ENCODE results near the gene FAM20C. TPM values are rescaled to one million over a fixed set of nuclear protein-coding genes. Genes with fewer than 3 reads are reported as not detected.

The FAM20C gene
- total RNA-seq, 1 experiment from 2014 or later: 62.6 TPM

- no peaks in the 10 kb centered on the region for H3K23me2 ChIP-seq (ENCODE audit: insufficient read length, low read depth, low read length, poor library complexity, severe bottlenecking)
- peaks cover 2 to 6% of the 10 kb centered on the region in 2 experiments; a peak in 2 of 4 replicates for H3K4me1 Mint-ChIP-seq
- DNase-seq: no peak
Measured at GRCh38 chr7:226281-226895, 34.0 kb downstream of the FAM20C start.

More at GRCh38 chr7:226281-226895, 34.0 kb downstream of the FAM20C start:
- Histone ChIP-seq H3K14ac (ENCODE audit: insufficient read depth, low read length) (no peak overlapping the region), H2BK5ac (ENCODE audit: insufficient read length, low read length) (no peak overlapping the region), H3K4me2 (ENCODE audit: insufficient read depth, insufficient read length, low read length) (no peak overlapping the region), H3K56ac (ENCODE audit: insufficient read length, low read depth, low read length) (no peak overlapping the region), H4K8ac (replicated peaks; ENCODE audit: insufficient read length, low read depth, low read length) (no peak overlapping the region), H3K79me2 (ENCODE audit: insufficient read depth, low read length) (no peaks in the 10 kb centered on the region), H3K4ac (ENCODE audit: low read depth, low read length) (no peak overlapping the region), H3K18ac (ENCODE audit: insufficient read length, low read depth, low read length) (no peak overlapping the region), H4K91ac (ENCODE audit: insufficient read length, low read depth, low read length) (no peak overlapping the region), H3K23ac (ENCODE audit: insufficient read length, low read depth, low read length) (no peak overlapping the region), H2BK12ac (ENCODE audit: insufficient read length, low read depth, low read length) (no peak overlapping the region), H3K4me1 (ENCODE audit: insufficient read depth, low read length) (no peaks in the 10 kb centered on the region), H2AK5ac (ENCODE audit: insufficient read length, low read length) (no peak overlapping the region), H3K27me3 (ENCODE audit: insufficient read depth, low read length) (no peaks in the 10 kb centered on the region), H2BK15ac (ENCODE audit: low read depth, low read length) (no peak overlapping the region), H3K79me1 (ENCODE audit: insufficient read depth, low read depth, low read length, poor library complexity, severe bottlenecking) (no peaks in the 10 kb centered on the region), H2BK120ac (ENCODE audit: low read depth, low read length, poor library complexity, severe bottlenecking) (no peak overlapping the region), H4K20me1 (ENCODE audit: control insufficient read depth, insufficient read depth, insufficient read length) (peaks cover 2% of the 10 kb centered on the region), H4K5ac (ENCODE audit: insufficient read length, low read depth, low read length) (no peak overlapping the region), H3K27ac (ENCODE audit: insufficient read length, low read depth, low read length) (no peak overlapping the region), H3K9me3 (ENCODE audit: control insufficient read depth, low read depth, low read length) (no peaks in the 10 kb centered on the region), H3T11ph (ENCODE audit: low read length) (no peak overlapping the region), H3K9ac (ENCODE audit: extremely low read depth, insufficient read length, low read length) (no peak overlapping the region), H2AFZ (ENCODE audit: low read length) (no peak overlapping the region), H2BK20ac (ENCODE audit: low read depth, low read length, poor library complexity, severe bottlenecking) (no peak overlapping the region)
- no peaks in the 10 kb centered on the region for H3K9me3 Mint-ChIP-seq
- peaks cover 2% of the 10 kb centered on the region; the same call in 1 of the 2 replicates for H3K27me3 Mint-ChIP-seq (ENCODE audit: low read depth)
- peaks cover 9 to 15% (median 12%) of the 10 kb centered on the region in 3 experiments for H3K36me3 Mint-ChIP-seq (ENCODE audit: insufficient read depth in 1 of 3, low read depth in 3 of 3)
- no CpG with 5 or more reads among the region's 23 CpGs for WGBS (ENCODE audit: extremely low coverage, insufficient read length, low lambda C conversion rate)
- TF ChIP-seq CTCF (conservative IDR thresholded peaks at IDR 0.05): no peak
- H3K4me3 Mint-ChIP-seq: no peak overlapping the region
- no peak overlapping the region; a peak in 1 of 7 replicates for H3K27ac Mint-ChIP-seq
